Mucosa of rectum (tissue), 2 donors: Measurements from ENCODE around the gene BPIFA2.

Source experiments
- H3K27ac ChIP-seq, 2 donors: one replicate each; pipeline ENCODE4 v1.7.0; 2013; ENCODE audit warnings: inconsistent platforms in 2 of 2, low read depth in 2 of 2, low read length in 2 of 2
- H3K27me3 ChIP-seq, 2 donors: one replicate each; pipeline ENCODE4 v1.7.0; 2013; ENCODE audit warnings: low read length in 2 of 2; ENCODE audit not compliant: control insufficient read depth in 2 of 2, insufficient read depth in 2 of 2
- H3K36me3 ChIP-seq, 2 donors: one replicate each; pipeline ENCODE4 v1.7.0; 2013; ENCODE audit warnings: low read length in 2 of 2; ENCODE audit not compliant: control insufficient read depth in 2 of 2, insufficient read depth in 2 of 2
- H3K4me1 ChIP-seq, 2 donors: one replicate each; pipeline ENCODE4 v1.7.0; 2013; ENCODE audit warnings: low read length in 2 of 2, mild to moderate bottlenecking in 1 of 2; ENCODE audit not compliant: control insufficient read depth in 2 of 2, insufficient read depth in 2 of 2
- H3K4me3 ChIP-seq, 2 donors: one replicate each; pipeline ENCODE4 v1.7.0; 2013; ENCODE audit warnings: low read length in 2 of 2
- H3K9ac ChIP-seq, 2 donors: one replicate each; pipeline ENCODE4 v1.7.0; 2013; ENCODE audit warnings: low read length in 2 of 2, low read depth in 1 of 2, mild to moderate bottlenecking in 1 of 2
- H3K9me3 ChIP-seq, 2 donors: one replicate each; pipeline ENCODE4 v1.7.0; 2013; ENCODE audit warnings: low read length in 2 of 2; ENCODE audit not compliant: control insufficient read depth in 2 of 2
- donor health status: healthy.
- donor health status: Normal muscosa, but diverticular disease.

The BPIFA2 gene

GRCh38 chr20:33131949-33132473, 35.9 kb upstream of the BPIFA2 start:
- H3K4me1 ChIP-seq: no peaks in the 10 kb centered on the region
- no peak overlapping the region for H3K9ac ChIP-seq
- no peaks in the 10 kb centered on the region for H3K27me3 ChIP-seq
- no peaks in the 10 kb centered on the region for H3K36me3 ChIP-seq
- H3K27ac ChIP-seq: no peak overlapping the region
- H3K9me3 ChIP-seq: no peaks in the 10 kb centered on the region
- no peak overlapping the region for H3K4me3 ChIP-seq

GRCh38 chr20:33132513-33133372, 35.2 kb upstream of the BPIFA2 start:
- Histone ChIP-seq H3K36me3 (no peaks in the 10 kb centered on the region), H3K4me3 (no peak overlapping the region), H3K27me3 (no peaks in the 10 kb centered on the region), H3K9me3 (no peaks in the 10 kb centered on the region), H3K4me1 (no peaks in the 10 kb centered on the region), H3K9ac (no peak overlapping the region), H3K27ac (no peak overlapping the region)

GRCh38 chr20:33133373-33133941, 34.5 kb upstream of the BPIFA2 start:
- Histone ChIP-seq H3K27me3 (no peaks in the 10 kb centered on the region), H3K9me3 (no peaks in the 10 kb centered on the region), H3K36me3 (no peaks in the 10 kb centered on the region), H3K4me1 (no peaks in the 10 kb centered on the region), H3K9ac (no peak overlapping the region), H3K4me3 (no peak overlapping the region), H3K27ac (no peak overlapping the region)

GRCh38 chr20:33137195-33137594, 30.8 kb upstream of the BPIFA2 start:
- no peak overlapping the region for H3K9ac ChIP-seq
- H3K27me3 ChIP-seq: no peaks in the 10 kb centered on the region
- H3K4me1 ChIP-seq: no peaks in the 10 kb centered on the region
- no peaks in the 10 kb centered on the region for H3K36me3 ChIP-seq
- H3K27ac ChIP-seq: no peak overlapping the region
- no peak overlapping the region for H3K4me3 ChIP-seq
- H3K9me3 ChIP-seq: no peaks in the 10 kb centered on the region

DNA sequence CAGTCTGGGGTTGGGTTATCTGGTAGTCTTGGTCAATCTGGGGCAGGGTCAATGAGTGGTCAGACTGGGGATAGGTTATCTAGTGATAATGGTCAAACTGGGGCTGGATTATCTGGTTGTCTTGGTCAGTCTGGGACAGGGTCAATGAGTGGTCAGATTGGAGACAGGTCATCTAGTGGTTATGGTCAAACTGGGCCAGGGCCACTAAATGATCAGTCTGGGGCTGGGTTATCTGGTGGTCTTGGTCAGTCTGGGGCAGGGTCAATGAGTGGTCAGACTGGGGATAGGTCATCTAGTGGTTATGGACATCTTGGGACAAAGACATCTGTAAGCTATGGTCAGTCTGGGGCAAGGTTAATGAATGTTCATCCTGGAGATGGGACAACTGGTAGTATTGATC, 28.5 kb upstream of the BPIFA2 start:
- H3K4me3 ChIP-seq: no peak overlapping the region
- H3K27ac ChIP-seq: no peak overlapping the region
- H3K36me3 ChIP-seq: no peaks in the 10 kb centered on the region
- H3K27me3 ChIP-seq: no peaks in the 10 kb centered on the region
- H3K9me3 ChIP-seq: no peaks in the 10 kb centered on the region
- H3K4me1 ChIP-seq: no peaks in the 10 kb centered on the region
- no peak overlapping the region for H3K9ac ChIP-seq

DNA sequence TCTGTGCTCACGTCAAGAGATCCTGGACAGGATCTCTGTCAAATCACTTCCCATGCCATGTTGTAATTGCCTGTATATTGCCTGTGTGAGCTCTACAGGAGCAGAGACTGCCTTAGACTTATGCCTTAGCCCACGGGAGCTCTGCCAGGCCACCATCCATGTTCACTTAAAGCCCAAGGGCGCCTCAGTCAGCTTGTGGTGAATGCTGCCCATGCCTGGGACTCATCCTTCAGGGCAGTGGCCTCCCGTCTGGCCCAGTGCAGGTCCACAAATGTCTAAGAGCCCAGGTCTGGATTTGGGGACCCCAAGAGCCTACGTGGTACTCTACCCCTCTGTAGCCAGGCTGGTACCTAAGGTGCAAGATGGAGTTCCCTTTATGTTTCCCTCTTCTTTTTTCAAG, 22.4 kb upstream of the BPIFA2 start:
- H3K9ac ChIP-seq: no peak overlapping the region
- H3K27ac ChIP-seq: no peak overlapping the region
- H3K36me3 ChIP-seq: no peaks in the 10 kb centered on the region
- peaks cover 0 to 4% of the 10 kb centered on the region in 2 donors for H3K27me3 ChIP-seq
- no peak overlapping the region for H3K4me3 ChIP-seq
- no peaks in the 10 kb centered on the region for H3K4me1 ChIP-seq
- H3K9me3 ChIP-seq: no peaks in the 10 kb centered on the region

DNA sequence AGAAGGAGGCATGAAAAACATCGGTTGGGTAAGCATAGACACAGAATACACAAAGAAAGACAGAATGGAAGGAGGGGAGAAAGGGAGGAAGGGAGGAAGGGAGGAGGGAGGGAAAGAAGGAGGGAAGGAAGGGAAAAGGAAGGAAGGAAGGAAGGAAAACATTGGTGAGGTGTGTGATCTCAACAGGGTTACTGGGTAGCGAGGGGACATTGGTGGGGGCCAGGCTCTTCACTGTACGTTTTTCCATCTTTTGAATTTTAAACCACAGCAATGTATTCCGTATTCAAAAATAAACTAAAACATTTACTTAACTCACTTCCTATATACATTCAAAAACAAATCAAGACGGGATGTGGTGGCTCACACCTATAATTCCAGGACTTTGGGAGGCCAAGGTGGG, 20.7 kb upstream of the BPIFA2 start:
- H3K4me3 ChIP-seq: no peak overlapping the region
- no peaks in the 10 kb centered on the region for H3K4me1 ChIP-seq

GRCh38 chr20:33148040-33148439, 19.9 kb upstream of the BPIFA2 start:
- no peak overlapping the region for H3K4me3 ChIP-seq
- no peak overlapping the region for H3K9ac ChIP-seq

More for the DNA sequence above, 20.7 kb upstream of the BPIFA2 start:
- Histone ChIP-seq H3K27ac (no peak overlapping the region), H3K36me3 (no peaks in the 10 kb centered on the region), H3K9ac (no peak overlapping the region), H3K9me3 (no peaks in the 10 kb centered on the region), H3K27me3 (peaks cover 0 to 4% of the 10 kb centered on the region in 2 donors)

GRCh38 chr20:33154252-33154651, 13.7 kb upstream of the BPIFA2 start:
- Histone ChIP-seq H3K27me3 (peaks cover 0 to 2% of the 10 kb centered on the region in 2 donors), H3K27ac (no peak overlapping the region), H3K9ac (no peak overlapping the region), H3K9me3 (no peaks in the 10 kb centered on the region), H3K4me3 (no peak overlapping the region), H3K4me1 (no peaks in the 10 kb centered on the region), H3K36me3 (no peaks in the 10 kb centered on the region)

More at GRCh38 chr20:33148040-33148439, 19.9 kb upstream of the BPIFA2 start:
- H3K4me1 ChIP-seq: no peaks in the 10 kb centered on the region
- peaks cover 0 to 4% of the 10 kb centered on the region in 2 donors for H3K27me3 ChIP-seq
- H3K9me3 ChIP-seq: no peaks in the 10 kb centered on the region
- no peaks in the 10 kb centered on the region for H3K36me3 ChIP-seq
- H3K27ac ChIP-seq: no peak overlapping the region

DNA sequence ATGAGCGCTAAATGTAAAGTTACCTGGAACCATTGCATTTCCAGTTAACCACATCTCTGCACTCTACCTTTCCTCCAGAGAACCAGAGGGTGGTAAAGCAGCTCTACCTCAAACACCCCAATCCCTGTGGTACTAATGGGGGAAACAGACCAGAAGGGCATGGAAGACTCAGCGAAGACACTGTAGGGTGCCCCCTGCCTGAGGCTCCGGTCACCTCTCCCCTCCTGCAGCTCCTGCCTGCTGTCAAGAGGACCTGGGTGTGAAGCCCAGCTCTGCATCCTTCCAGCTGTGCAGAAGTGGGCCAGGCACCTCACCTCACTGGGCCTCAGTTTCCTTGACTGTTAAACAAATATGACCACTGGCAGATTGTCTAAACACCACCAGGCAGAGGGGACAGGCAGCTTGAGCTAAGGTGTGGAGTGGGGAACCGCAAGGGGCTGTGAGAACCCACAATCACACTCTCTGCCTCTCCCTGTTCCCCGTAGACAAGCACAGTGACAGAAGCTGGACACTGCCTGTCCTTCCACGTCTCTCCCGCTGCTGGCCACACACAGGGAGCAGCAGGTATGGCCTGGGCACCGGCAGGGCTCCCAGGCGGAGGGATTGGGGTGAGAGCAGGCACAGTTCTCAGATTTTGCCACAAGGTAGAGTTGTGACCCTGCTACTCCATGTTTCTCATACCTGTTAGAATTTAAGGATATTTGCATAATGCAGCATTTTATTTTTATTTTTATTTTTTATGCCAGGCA, 9.1 kb upstream of the BPIFA2 start:
- Histone ChIP-seq H3K27ac (no peak overlapping the region), H3K9me3 (no peaks in the 10 kb centered on the region), H3K27me3 (no peaks in the 10 kb centered on the region), H3K4me1 (no peaks in the 10 kb centered on the region), H3K36me3 (no peaks in the 10 kb centered on the region), H3K9ac (no peak overlapping the region), H3K4me3 (no peak overlapping the region)
